HFF-Myc (cell line): ENCODE data around the gene NOL8.
A peak's percentile ranks its signal among the peaks of the same experiment; 100 is the strongest.

ENCODE experiments used
- DNase-seq: peaks from one replicate; pipeline ENCODE4 v3.0.0-alpha.2; 2011; ENCODE audit warnings: low read depth; ENCODE audit errors: extremely low read depth
- H3K4me3 ChIP-seq: replicated peaks from 2 replicates; pipeline ENCODE4 v1.5.1; 2011; ENCODE audit warnings: low read depth, mild to moderate bottlenecking, control low read depth, low read length
- TF ChIP-seq, protein P1 (sequence below): IDR thresholded peaks from 2 replicates; pipeline ENCODE4 v1.5.1; 2012; ENCODE audit warnings: mild to moderate bottlenecking, low read depth, low read length, control low read depth; ENCODE audit errors: missing control alignments

Gene NOL8

GRCh38 chr9:92292338-92293074 lies 32.6 kb downstream of the NOL8 start:
- TF ChIP-seq, protein P1, sequence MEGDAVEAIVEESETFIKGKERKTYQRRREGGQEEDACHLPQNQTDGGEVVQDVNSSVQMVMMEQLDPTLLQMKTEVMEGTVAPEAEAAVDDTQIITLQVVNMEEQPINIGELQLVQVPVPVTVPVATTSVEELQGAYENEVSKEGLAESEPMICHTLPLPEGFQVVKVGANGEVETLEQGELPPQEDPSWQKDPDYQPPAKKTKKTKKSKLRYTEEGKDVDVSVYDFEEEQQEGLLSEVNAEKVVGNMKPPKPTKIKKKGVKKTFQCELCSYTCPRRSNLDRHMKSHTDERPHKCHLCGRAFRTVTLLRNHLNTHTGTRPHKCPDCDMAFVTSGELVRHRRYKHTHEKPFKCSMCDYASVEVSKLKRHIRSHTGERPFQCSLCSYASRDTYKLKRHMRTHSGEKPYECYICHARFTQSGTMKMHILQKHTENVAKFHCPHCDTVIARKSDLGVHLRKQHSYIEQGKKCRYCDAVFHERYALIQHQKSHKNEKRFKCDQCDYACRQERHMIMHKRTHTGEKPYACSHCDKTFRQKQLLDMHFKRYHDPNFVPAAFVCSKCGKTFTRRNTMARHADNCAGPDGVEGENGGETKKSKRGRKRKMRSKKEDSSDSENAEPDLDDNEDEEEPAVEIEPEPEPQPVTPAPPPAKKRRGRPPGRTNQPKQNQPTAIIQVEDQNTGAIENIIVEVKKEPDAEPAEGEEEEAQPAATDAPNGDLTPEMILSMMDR: no peak
- H3K4me3 ChIP-seq: peak overlapping the region; percentile 89
- DNase-seq: no peak

DNA sequence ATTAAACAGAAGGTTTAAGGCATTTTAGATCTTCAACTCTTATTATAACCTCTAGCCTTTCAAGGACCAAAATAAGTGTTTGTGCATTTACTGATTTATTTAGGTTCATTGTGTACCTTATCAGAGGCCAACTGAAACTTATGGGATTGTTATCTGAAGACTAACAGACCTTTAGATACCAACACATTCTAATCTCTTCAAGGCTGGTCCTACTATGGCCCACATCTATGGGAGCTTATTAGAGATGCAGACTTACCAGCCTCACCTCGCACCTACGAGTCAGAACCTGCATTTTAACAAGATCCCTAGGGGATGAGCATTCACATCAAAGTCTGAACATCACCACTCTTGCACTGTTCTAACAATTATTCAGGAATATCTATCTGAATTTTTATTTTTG lies 33.6 kb downstream of the NOL8 start:
- H3K4me3 ChIP-seq: peak overlapping the region; percentile 89
- TF ChIP-seq, protein P1: no peak
- no peak for DNase-seq

DNA sequence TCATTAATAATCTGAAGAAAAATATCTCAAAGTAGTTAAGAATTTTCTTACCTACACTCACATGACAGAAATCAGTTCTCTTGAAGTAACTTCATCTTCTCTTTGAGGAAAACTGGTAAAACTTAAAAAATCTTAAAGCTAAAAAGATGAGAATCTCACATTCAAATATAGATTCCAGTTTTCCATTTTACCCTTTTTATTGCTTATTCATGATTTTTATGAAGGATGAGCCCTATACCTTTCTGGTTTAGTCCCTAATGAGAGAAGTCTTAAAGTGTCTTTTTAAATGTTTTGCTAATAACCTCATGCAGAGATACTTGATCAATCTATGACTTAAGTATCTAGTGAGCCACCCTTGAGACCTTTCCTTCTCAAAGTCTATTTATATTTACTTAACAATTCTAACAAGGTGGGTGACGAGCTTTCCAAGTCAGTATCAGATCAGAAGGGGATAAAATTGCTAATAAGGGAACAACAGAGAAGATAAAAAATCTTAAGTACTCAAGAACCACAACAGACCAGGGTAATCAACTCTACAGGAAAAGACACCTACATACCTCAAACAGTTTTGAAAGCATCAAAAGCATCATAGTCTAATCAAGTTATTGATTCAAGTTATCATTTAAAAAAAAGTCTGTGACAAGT lies 34.2 kb downstream of the NOL8 start:
- peak overlapping the region; percentile 89; the same call in 1 of the 2 replicates for H3K4me3 ChIP-seq
- DNase-seq: no peak

DNA sequence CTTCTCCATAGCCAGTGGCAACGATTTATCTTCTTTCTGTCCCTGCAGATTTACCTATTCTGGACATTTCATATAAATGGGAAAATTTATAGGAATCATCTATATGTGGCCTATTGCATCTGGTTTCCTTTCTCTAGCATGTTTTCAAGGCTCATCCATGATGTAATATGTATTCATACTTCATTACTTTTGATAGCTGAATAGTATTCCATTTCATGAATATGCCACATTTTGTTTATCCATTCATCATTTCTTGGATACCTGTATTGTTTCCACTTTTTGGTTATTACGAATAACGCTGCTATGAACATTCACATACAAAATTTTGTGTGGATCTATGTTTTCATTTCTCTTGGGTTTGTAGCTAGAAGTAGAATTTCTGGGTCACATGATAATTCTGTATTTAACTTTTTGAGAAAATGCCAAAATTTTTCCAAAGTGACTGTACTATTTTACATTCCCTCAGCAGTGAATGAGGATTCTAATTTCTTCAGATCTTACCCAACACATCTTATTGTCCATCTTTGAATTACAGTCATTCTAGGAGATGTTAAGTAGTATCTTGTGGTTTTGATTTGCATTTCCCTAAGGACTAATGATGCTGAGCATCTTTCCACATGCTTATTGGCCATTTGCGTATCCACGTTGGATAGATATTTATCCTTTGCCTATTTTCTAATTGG lies 35.3 kb downstream of the NOL8 start:
- DNase-seq: no peak
- TF ChIP-seq, protein P1: no peak
- no peak overlapping the region for H3K4me3 ChIP-seq

More for the DNA sequence above, 34.2 kb downstream of the NOL8 start:
- TF ChIP-seq, protein P1: no peak

DNA sequence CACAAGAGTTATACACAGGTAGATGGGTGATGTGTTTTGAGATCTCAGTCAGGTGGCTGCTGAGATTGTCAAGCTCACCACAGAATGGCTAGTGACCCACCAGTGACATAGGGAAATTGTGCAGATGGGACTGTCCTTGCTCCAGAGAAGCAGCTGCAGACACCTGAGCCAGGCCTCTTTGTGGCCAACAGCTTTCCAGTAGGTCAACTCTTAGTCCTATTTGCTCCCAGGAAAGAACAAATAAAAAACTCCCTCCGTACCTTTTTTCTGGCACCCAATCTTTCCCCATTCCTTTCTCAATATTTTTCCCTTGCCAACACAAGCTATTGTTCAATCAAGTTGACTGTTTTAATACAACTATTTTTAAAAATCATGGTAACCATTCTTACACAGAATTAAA lies 45.8 kb downstream of the NOL8 start:
- TF ChIP-seq, protein P1: no peak
- DNase-seq: no peak
- H3K4me3 ChIP-seq: no peak overlapping the region

- H3K4me3 ChIP-seq: no peak overlapping the region
- TF ChIP-seq, protein P1: no peak
- peak; percentile 58 for DNase-seq
Measured at GRCh38 chr9:92278110-92278509, 47.0 kb downstream of the NOL8 start.
